ENCODE results near the gene RNF121.

Gene RNF121

GRCh38 chr11:71928737-71929443 lies at the start of gene RNF121:
TSS of gene RNF121 (plus strand) at chr11:71929046. CDS start at chr11:71929062, 16 bp downstream.
- no peak for TF ChIP-seq CTCF (IDR thresholded peaks at IDR 0.05)

- TF ChIP-seq CTCF (IDR thresholded peaks at IDR 0.05) = no peak
Observed at GRCh38 chr11:71895961-71896360, 32.9 kb upstream of the RNF121 start.

- TF ChIP-seq CTCF (IDR thresholded peaks at IDR 0.05) = no peak
Observed at GRCh38 chr11:71908218-71908617, 20.6 kb upstream of the RNF121 start.

GRCh38 chr11:71913756-71914526 lies 14.9 kb upstream of the RNF121 start:
- TF ChIP-seq CTCF (IDR thresholded peaks at IDR 0.05) = no peak

- TF ChIP-seq CTCF (IDR thresholded peaks at IDR 0.05) = no peak
Observed at GRCh38 chr11:71914617-71915189, 14.1 kb upstream of the RNF121 start.

- no peak for TF ChIP-seq CTCF (IDR thresholded peaks at IDR 0.05)
Observed at GRCh38 chr11:71917646-71918140, 11.2 kb upstream of the RNF121 start.

- no peak for TF ChIP-seq CTCF (IDR thresholded peaks at IDR 0.05)
Observed at GRCh38 chr11:71927820-71928736, 768 bp upstream of the RNF121 start, which contains the start of gene XNDC1N. TSS of gene XNDC1N (minus strand) at chr11:71928594. CDS start at chr11:71923353, 5,241 bp downstream.
